ENCODE results near the gene AP1S1.
A peak's percentile ranks its signal among the peaks of the same experiment; 100 is the strongest.

AP1S1 gene

DNA sequence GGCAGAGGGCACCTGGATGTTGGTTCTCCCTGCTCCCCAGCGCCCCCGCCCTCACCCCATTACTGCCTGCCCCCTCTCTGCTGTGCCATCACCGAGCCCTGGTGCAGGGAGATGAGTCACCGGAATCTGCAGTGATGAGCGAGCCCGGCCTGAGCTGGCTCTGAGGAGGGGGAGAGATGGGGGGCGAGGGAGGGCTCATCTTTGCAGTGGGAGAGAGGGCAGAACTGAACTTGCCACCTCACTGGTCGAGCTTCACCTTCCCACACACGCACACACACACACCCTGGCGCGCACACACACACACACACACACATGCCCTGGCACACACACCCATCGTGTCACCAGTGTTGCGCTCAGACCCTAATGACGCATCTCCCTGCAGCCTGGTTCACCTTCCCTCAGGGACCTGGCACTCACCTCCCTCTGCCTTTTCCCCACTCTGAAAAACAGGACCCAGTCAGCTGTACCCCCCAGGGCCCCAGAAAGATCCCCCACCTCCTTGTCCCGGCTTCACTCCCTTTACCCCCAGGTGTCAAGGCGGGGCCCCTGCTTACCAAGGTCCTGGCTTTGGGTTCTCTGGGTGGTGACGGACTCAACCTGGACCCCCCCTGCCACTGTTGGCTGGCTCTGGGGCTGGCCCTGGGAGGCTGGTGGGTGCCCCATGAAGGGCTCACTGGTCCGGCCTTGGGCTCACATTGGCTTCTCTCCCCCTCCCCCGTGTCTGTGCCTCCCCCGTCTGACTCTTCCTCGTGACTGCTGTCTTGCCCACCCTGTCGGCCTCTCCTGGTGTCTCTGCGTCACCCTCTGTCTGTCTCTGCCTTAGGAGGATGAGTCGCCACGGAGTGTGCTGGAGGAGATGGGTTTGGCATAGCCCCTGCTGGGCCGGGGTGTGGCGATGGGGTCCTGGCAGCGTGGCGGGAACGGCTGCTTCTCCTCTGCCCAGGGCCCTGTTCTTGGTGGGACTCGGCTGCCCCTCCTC, 5.7 kb downstream of the AP1S1 start:
- DNase-seq: no peak

DNA sequence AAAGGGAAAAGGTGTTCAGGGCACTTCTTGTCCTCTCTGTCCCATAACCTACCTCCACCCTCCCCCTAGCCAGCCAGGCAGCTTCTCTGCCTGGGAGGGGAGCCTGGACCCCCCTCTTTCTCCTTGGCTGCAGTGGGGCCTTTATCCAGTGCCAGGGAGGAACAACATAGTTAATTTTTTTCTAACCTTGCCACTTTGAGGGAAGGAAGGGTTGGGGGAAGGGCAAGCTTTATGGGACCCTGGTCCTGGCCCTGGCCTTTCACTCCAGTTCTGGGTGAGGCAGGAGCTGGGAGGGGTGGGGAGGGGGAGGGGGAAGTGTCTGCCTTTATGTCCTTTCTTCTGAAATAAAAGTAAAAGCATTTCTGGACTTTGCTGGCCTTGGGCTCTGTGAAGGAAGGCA, 6.6 kb downstream of the AP1S1 start:
- no peak for DNase-seq

DNA sequence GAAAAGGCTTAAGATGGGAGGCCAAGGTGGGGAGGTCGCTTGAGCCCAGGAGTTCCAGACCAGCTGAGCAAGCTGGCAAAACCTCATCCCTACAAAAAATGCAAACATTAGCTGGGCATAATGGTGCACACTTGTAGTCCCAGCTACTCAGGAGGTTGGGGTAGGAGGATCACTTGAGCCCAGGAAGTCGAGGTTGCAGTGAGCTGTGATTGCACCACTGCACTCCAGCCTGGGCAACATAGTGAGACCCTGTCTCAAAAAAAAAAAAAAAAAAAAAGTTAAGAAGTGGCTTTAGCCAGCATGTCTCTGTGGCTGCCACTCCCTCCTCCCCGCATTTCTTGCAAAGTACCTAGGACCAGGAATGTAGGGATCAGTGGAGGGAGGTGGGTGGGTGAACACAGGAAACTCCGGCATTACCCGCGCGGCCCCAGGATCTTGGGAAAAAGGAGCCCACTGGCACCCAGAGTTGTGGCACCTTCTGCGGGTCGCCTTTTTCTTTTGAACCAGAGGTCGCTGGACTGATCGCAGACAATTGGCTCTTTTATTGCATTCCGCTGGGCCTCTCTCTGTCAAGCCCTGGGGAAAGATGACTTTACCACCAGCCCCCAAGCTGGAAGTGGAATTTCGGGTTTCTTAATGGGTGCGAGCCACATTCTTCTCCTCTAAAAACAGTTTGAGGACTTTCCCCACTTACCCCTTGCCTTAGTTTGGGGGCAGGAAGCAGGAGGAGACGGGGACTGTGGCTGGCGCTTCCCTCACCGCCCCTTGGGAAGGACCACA, 7.6 kb downstream of the AP1S1 start:
- DNase-seq: no peak

DNA sequence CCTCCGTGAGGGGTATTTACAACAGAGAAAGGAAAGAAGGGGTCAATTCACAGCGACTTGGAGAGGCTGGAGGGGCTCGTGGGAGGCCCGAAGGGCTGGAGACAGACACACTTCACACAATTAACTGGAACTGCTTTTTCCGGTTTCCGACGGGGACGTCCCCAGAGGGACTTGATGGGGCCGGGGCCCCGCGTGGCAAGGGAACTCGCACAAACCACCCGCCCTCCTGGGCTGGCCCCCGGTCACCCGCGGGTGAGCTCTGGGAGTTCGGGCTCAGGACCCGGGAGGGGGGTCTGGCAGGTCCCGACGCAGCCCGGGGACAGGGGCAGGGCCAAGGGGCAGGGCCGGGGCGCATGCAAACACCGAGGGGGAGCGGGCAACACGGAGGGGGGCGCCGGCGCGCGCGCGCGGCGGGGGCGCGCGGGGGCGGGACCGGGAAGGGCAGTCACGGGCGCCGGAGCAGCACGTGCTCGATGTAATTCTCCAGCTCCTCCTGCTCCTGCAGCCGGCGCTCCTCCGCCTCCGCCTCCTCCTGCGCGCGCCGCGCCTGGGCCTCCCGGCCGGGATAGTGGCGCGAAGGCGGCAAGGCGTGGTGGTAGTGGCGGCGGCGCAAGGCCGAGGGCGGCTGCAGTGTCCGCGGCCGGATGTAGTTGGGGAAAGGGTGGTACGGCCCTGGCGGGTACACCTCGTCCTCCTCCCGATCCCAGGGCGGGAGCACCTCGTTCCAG, 8.4 kb downstream of the AP1S1 start:
- DNase-seq: no peak

DNA sequence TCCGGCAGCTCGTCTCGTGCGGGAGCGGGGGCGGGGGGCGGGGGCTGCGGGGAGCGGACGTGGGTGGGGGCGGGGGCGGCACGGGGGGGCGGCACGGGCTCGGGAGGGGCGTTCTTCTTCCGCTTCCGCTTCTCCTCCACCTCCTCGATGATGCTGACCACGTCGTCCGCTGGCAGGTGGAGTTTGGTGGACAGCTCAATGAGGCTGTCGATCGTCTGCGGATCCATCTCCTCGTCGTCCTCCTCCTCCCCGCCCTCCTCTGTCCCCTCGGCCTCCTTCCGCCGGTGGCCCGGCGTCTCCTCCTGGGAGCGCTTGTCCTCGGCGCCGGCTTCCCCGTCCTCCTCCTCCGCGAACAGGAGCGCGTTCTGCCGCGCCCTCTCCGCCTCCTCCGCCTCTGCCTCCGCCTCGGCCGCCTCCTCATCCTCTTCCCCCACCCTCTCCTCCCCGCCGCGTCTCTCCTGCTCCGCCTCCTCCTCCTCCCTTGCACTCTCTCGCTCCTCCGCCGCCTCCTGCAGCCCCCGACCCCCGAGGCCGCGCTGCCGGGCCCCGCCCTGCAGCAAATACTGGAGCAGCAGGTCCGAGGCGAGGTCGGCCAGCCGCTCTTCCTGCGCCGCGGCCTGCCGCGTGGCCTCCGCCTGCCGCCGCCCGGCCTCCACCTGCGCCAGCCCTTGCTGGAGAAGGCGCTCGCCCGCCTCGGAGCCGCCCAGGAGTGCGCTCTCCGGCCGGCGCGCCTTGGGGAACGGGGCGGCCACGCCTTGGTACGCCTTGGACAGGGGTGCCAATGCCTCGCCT, 9.2 kb downstream of the AP1S1 start:
- DNase-seq: no peak

DNA sequence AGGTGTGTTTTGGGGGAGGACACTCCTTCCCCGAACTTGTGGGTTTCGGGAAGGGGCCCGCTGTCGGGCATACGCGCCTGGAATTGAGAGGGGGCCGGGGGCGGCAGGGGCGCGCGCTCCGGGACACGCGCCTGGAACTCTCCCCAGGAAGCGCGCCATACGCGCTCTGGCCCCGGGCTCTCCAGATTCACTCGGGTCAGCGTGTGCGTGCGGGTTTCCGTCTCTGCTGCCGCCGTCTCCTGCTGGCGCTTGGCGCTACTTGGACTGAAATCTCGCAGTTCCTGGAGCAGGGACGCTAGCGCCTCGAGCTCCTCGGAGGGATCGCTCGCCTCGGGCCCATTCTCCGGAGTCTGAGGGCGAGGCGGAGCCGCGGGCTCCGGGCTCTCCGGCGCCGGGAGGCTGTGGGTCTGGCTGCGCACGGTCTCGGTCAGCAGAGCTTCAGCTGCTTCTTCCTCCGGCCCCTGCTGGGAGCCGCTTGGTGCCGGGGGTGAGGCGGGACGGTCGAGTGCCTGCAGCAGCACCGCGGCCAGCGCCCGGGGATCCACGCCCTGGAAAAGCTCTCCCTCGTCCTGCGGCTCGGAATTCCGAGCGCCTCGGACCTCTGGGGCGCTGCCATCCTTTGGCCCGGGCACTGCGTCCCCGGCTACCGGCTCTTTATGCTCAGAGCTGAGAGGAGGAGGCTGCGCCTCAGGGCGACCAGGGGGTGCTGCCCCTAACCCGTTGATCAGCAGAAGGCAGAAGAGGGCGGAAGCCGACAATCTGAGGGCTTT, 10.0 kb downstream of the AP1S1 start:
- no peak for DNase-seq

DNA sequence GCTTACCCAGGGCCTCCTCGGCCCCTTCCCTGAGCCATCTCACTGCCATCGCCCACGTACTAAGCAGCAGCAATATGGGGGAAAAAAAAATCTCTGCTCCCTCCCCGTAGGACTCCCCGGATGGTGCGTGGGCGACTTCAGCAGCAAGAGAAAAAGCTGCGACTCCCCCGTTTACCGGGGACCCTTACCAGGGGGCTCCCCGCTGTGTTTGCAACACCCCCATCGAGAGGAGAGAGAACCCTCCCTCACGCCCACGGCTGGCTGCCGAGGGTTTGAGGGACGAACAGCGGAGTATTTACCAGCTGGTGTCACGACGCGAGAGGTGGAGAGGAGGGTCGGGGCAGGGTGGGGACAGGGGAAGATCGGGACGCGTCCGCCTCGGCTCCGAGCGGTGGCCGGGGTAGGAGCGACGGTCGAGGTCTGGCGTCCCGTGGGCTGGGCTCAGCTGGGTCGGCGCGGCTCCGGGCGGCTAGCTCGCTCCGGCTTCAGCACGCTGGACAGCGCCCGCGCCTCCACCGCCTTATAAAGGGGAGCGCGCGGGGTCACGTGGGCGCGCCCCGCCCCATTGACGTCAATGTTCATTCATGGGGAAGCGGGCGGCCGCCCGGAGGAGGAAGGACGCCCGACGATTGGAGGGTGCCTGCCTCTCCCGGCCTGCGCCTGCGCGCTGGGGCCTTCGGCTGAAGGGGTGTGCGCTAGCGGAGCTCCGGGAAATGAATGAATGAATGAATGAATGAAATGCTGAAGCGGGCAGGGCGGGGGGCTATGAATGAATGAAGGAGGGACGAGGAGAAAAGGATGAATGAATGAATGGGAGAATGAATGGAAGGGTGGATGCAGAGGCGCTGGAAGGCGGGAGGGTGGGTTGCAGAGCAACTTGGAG, 11.0 kb downstream of the AP1S1 start, which contains the start of gene VGF:
VGF (minus strand) TSS at position 495 of the 883 bp plus-strand sequence. CDS start 726 bp downstream, outside the sequence.
- peak; percentile 93 for DNase-seq

DNA sequence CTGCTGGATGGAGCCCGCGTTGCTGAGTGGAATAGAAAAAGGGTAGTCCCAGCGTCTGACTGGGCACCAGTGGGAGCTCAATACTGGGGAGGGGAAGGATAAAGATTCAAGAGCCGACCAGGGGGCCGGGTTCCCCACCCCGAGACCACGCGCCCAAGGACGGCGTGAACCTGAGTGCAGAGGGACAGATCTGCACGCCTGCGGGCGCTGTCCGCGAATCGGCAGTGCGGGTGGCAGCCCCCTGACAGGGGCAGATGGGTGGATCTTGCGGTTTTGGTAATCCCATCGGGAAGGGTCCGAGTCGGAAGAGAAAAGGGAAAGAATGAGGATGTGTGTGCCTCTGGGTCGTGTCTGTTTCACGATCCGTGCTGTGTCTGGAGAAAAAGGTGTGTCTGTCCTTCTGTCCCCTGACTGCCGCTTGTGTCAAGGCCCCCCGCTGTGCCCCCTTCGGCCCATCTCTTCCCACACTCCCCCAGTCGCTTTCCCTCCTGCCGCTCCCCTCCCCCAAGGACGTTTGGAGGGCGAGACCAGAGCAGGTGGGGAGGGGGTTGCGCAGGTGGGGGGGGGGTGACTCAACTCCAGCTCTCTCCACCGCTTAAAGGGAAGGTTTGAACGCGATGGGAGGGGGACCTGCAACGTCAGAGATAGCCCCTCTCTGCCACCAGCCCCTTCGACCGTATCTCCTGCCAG, 11.8 kb downstream of the AP1S1 start:
- no peak for DNase-seq

DNA sequence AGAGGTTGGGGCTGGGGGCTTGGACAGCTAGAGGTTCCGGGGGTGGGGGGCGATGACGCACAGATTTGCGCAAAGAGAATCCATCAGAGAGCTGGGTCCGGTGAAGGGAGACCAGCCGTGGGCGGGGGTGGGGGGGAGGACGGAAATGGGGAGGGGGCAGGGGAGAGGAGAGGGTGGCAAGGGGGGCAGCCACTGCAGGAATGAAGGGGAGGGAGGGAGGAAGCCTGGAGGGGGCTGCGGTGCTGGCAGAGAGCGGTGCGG, 12.3 kb downstream of the AP1S1 start:
- DNase-seq: no peak

DNA sequence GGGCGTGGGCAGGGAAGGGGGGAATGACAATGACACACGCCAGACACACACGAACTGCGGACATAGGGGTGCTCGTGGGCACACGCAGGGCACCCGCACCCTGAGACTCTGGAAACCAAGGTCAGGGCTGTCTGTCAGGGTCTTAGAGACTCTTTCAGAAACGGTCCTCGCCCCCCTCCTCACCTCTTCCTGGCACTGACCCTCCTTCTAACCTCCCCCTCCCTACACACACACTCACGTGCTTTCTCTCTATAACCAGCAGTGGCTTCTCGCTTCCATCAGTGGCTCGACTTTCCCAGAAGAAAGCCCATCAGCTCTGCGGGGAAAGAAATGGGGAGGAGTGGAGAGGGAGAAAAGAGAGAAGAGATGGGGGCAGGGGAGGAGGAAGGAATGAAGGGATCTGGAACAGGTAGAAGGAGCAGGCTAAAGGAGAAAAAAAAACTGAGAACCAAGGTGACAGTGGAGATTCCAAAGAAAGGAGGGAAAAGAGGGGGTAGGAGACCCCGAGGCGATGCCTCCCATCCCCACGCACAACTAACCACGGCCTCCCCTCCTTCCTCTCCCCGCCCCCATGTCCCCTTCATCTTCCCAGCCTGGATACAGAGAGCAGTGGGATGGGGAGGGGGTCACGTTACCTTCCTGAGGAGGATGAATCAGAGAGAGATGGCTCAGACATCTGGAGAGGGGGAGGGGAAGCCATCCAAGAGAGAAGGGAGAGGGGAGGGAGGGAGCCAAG, 12.8 kb downstream of the AP1S1 start:
- no peak for DNase-seq

DNA sequence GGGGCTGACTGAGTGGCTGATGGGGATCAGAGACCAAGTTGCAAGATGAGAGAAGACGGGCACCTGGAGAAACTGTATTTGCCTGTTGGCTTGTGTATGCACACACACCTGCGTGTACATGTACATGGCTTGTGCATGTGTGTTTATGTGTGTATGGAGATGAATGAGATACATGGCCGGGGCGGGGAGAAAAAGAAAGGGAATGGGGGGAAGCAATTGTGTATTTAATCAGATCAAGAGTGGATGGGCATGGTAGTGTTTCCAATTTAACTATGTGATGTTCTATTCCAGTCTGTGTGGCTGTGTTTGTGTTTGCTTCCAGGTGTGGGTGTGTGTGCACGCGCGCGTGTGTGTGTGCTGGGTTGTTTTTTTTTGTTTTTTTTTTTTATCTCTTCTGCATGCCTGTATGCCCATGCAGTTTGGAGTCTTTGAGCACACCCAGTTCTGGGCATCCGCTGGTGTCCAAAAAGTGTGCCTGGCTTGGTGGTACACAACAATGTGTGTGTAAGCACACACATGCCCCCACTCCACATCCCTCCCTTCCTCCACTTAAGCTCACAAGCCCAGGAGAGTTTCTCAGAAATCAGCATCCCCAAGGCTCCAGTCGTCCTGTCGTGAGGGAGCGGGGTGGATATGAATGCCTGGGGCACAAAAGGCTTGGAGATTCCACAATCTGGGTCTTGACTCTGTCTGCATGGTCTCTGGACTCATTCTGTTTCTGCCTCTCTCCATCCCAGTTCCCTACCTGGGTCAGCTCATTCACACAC, 13.6 kb downstream of the AP1S1 start:
- no peak for DNase-seq

DNA sequence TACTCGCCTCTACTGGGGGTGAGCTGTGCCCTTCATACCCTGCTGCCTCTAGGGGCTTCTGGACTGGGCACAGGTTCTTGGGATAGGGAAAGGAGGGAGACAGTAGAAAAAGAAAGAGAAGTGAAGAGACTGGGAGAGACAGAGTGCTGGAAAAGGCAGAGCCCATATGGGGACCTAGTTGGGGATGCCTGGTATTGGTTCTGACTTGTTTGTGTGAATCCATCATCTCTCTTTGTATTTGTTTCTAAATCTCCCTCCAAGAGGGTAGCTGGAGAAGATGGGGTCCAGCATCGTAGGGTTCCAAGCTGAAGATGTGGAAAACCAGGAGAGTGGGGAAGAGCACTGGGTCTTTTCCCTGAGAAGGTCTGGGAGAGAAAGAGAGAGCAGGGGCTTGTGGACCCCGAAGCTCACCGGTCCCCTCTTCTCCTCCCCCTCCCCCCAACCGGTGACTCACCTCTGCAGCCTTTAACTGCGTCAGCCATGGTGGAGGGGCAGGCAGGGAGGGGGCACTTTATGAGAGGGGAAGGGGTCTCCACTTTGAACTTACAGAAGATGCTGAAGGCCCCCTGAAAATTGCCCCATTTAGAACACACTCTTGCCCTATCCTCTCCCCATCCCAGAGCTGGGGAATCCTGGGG, 14.3 kb downstream of the AP1S1 start:
- DNase-seq: no peak

DNA sequence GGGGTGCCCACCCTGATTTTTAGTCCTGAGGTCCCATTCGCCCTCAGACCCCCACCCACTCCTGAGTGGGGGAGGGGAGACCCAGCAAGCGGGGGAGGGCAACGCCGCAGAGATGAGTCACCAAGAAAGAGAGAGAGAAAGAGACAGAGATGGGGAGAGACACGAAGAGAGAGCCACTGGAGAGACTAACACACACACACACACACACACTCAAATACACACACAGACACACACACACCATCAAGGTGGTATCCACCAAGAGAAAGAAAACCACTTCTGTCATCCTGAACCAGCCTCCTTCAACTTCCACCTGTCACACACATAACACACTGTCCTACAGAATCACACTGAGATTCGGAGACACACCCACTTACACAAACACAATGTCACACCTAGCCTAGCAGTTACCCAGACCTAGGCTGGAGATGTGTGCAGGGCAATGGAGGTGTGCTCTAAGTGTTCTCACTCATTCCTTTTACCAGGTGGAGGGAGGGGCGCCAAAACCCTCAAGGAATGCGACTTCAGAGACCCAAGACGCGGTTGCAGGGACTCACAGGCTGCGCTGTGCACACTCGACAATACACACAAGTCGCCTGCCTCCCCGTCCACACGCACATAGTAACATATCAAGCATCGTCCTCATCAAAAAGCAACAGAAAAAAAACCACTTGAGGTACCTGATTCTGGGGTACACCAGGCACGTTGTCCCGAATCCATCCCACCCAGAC, 15.0 kb downstream of the AP1S1 start:
- DNase-seq: no peak

DNA sequence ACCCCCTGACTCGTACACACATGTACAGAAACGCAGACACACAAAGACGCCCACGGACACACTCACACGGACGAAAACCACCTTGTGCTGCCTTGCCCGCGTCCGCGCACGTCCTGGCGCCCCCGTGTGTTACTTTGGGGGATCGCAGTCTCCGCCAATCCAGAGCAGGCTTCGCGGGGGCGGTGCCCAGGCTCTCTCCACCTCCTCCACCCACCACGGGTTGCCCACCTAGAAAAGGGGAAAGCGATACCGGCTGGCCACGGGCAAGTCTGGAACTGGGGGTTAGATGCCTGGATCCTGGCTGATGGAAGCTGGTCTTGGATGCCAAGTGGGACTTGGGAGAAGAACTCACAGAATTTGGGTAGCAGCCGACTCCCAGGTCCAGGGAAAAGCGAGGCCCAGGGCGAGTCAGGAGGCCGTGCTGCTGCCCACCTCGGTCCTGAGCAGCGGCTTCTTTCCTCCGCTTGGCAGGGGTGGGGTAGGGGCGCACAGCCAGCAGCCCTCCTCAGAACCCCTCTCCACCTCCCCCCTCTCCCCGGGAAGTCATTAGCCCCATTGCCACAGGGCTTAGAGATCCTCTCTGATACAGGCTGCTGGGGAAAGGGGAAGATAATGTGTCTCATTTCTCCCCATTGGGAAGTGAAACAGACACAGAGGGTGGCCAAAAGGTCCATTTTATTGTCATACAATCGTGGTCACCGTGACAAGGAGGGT, 15.7 kb downstream of the AP1S1 start:
- DNase-seq: peak; percentile 84

DNA sequence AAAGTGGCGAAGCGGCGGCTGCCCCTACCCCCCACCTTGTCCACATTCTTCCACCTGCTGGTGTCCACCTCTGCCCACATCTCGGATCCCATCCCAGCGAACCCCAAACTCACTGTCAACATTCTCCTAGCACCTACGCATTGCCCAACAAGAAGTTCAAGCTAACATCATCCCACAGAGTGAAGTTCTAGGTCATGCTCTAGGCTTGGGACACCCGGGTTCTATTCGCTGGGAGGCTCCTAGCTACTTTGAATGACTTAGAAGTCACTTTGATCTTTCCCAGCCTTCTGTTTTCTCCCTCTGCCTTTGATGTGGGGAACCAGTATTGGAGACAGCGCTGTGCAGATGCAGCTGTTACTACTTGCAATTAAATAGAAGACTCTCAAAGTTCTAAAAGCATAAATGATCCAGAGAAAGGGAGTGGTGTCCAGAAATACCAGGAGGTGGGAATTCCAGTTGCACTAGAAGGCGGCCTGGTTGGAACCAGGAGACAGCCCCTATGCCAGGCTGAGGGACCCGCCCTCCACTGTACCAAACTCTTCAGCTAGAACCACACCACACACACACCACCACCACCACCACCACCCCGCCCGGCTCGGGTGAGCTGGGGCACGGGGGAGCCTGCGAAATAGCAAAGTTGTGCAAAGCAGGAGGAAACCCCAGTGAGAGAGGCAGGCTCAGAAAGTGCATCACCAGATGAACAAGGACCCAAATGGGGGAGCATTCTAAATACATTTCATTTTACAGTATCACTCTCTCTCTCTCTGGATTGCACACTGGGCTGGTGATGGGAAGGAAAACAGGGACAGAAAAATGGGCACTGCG, 16.6 kb downstream of the AP1S1 start:
- DNase-seq: no peak

DNA sequence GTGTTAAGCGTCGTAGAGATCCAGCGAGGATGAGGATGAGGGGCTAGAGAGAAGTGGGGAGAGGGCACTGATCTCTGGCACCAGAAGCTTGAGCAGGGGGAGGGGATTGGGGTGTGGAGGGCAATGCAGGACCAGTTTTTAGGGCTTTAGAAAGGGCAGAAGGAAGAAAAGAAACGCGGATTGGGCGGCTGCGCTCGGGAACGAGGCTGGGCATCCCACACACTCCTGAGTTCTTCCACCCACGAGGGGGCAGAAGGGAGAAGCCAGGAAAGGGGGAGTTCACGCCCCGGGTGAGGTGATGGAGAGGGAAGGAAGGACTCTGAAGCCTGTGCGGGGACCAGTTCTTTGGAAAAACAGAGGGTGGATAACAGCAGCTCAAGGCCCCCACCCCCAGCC, 17.2 kb downstream of the AP1S1 start:
- no peak for DNase-seq

All from CD4-positive, alpha-beta T cell treated with Interleukin-21 for 1 hour (primary cell).